ENCODE results near the gene ATP1A1. TPM values are rescaled to one million over a fixed set of nuclear protein-coding genes. Genes with fewer than 3 reads are reported as not detected.

The ATP1A1 gene
- total RNA-seq, 2 donors from 2014 or later = 208 to 285 TPM

DNA sequence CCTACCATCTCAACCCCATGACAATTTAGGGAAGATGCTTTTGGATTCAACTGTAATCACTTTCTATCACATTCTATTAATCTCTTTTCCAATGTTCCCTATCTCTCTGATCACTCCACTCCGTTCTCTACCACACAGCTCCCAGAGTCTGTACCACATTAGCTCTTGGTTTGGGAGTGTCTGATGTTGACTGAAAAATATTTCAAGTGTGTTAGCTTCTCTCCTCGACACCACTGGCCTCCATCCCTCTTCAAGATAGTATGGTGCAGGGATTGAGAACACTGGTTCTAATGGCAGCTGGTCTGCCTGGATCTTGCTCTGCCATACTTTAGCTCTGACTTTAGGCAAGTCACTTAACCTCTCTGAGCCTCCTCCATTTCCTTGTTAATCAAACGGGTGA, 39.9 kb downstream of the ATP1A1 start:
- no peaks in the 10 kb centered on the region for H3K27me3 Mint-ChIP-seq
- H3K36me3 Mint-ChIP-seq = no peaks in the 10 kb centered on the region
- H3K4me1 Mint-ChIP-seq (ENCODE audit: low read depth in 2 of 2) = peaks cover 15 to 23% of the 10 kb centered on the region in 2 donors
- H3K9me3 Mint-ChIP-seq = no peaks in the 10 kb centered on the region
- ATAC-seq (no peak), DNase-seq (ENCODE audit: low spot score) (no peak)
- H3K4me3 Mint-ChIP-seq = no peak overlapping the region
- H3K27ac Mint-ChIP-seq = no peak overlapping the region

DNA sequence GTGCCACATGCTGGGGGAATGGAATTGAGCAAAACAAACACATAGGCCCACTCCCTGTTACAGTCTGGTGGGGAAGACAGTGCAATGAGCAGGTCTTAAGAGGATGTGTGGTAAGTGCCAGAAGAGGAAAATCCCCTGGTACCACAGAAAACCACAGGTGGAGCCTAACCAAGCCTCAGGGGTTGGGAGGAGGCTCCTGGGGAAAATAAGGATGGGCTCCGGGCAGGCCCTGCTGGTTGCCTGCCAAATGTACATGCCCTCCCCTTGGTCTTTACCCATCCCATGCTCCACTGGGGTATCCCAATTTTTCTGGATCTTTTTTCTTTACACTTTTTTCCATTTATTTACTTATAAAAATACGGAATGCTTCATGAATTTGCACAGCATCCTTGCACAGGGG, 40.4 kb downstream of the ATP1A1 start:
- no peak overlapping the region for H3K4me3 Mint-ChIP-seq
- no peak overlapping the region for H3K27ac Mint-ChIP-seq
- H3K36me3 Mint-ChIP-seq = no peaks in the 10 kb centered on the region
- H3K4me1 Mint-ChIP-seq (ENCODE audit: low read depth in 2 of 2) = peaks cover 20 to 28% of the 10 kb centered on the region in 2 donors
- H3K9me3 Mint-ChIP-seq = no peaks in the 10 kb centered on the region
- H3K27me3 Mint-ChIP-seq = no peaks in the 10 kb centered on the region
- ATAC-seq = no peak
- no peak for DNase-seq (ENCODE audit: low spot score)

DNA sequence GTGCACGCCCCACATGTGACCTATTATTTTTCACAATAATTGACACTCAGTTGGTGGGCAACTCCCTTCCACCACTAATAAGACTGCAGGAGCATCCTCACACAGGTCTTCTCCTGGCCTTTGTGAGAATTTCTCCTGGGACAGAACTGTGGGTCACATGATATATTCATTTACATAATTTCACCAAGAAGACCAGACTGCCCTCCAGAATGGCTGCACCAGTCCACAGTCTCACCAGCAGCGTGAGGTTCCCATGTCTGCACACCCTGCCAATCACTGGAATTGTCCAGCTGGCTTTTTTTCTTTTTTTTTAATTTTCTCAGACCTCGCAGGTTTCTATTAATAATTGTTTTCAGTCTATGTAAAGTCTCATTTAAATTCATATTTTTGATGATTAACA, 41.3 kb downstream of the ATP1A1 start:
- Mint-ChIP-seq H3K27me3 (no peaks in the 10 kb centered on the region), H3K27ac (peak overlapping the region in 1 of 2 donors; percentile 58), H3K4me3 (no peak overlapping the region), H3K9me3 (no peaks in the 10 kb centered on the region), H3K4me1 (ENCODE audit: low read depth in 2 of 2) (peaks cover 28 to 34% of the 10 kb centered on the region in 2 donors), H3K36me3 (no peaks in the 10 kb centered on the region)
- DNase-seq (ENCODE audit: low spot score) = no peak
- ATAC-seq = no peak

DNA sequence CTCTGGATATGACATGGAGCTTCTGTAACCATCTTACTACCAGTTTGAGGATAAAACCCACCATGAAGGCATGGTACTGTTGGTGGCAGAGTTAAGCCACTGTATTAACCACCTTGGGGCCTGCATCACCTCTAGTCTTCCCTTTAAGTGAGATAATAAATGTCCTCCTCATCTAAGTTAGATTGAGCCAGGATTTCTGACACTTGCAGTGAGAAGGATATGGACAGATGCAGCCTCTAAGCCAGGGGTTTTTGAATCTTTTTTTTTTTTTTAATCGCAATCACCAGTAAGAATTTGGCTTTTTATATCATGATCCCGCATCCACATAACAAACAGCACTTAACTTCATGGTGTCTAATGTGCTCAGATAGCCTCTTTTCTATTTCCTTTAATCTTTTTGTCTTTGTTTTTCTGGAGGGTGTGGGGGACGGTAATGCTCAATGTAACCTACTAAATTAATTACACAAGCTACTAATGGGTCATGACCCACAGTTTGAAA, 42.2 kb downstream of the ATP1A1 start:
- Mint-ChIP-seq H3K4me3 (no peak overlapping the region), H3K27me3 (no peaks in the 10 kb centered on the region), H3K27ac (peak overlapping the region in 1 of 2 donors; percentile 58), H3K4me1 (ENCODE audit: low read depth in 2 of 2) (peaks cover 29 to 33% of the 10 kb centered on the region in 2 donors), H3K9me3 (no peaks in the 10 kb centered on the region), H3K36me3 (no peaks in the 10 kb centered on the region)
- no peak for DNase-seq (ENCODE audit: low spot score)
- no peak for ATAC-seq

DNA sequence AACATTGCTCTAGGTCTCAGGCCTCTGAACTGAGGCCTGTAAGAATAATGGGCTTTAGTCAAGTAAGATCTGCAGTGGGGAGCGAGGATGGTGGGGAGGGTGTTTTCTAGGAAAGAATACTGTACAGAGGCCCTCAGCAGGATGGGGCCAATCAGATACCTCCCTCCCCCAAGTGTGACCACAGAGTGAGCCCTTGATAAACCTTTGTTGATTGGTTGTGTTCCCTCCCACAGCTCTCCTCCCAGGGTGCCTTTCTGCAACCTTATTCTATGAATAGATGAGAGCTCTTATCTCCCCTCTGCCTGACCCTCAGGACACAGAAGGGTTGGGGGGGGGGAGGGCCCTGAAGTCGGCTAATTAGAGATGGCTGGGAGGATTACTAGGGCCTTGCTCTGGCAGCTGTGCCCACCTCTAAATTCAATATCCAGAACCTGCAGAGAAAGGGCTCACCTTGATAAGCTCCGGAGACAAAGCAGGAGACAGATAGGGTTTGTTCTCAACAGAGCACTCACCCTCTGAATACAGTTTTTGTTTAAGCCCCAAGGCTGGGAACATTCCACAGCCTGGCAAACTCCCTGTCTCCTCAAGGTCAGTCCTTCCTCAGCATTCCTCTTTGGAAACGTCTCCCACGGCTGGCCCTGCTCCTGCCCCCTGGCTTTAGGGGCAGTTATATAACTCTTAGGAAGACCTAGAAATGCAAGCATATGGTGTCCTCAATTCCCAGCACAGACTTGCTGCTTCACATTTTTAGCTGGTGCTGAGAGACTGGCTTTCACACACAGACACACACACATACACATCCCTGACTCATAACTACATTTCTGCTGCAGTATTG, 42.9 kb downstream of the ATP1A1 start:
- DNase-seq (ENCODE audit: low spot score) = no peak
- no peak for ATAC-seq
- Mint-ChIP-seq H3K4me1 (ENCODE audit: low read depth in 2 of 2) (peaks cover 29 to 33% of the 10 kb centered on the region in 2 donors), H3K27me3 (no peaks in the 10 kb centered on the region), H3K27ac (peak overlapping the region; percentile 23 to 58), H3K36me3 (no peaks in the 10 kb centered on the region), H3K9me3 (no peaks in the 10 kb centered on the region), H3K4me3 (no peak overlapping the region)

DNA sequence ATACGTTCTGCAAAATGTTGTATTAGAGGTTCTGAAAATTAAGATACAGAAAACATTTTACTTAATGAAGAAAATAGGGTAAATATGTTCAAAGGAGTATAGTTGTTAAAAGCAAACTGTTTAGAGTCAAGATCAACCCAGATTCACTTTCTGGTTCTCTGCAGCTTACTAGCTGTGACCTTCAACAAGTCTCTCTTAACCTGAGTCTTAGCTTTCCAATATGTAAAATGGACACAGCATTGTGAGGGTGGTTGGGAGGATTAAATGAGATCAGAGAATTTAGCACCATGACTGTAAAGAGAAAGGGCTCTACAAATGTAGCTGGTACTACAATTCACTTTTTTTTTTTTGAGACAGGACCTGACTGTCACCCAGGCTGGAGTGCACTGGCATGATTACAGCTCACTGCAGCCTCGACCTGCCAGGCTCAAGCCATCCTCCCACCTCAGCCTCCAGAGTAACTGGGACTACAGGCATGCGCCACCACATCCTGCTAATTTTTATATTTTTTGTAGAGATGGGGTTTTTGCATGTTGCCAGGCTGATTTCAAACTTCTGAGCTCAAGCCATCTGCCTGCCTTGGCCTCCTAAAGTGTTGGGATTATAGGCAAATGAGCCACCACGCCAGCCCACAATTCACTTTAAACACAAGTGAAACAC, 43.9 kb downstream of the ATP1A1 start:
- peak overlapping the region; percentile 91 for H3K4me3 Mint-ChIP-seq
- ATAC-seq (no peak), DNase-seq (ENCODE audit: low spot score) (no peak)
- H3K27me3 Mint-ChIP-seq = no peaks in the 10 kb centered on the region
- no peaks in the 10 kb centered on the region for H3K36me3 Mint-ChIP-seq
- peaks cover 29 to 33% of the 10 kb centered on the region in 2 donors for H3K4me1 Mint-ChIP-seq (ENCODE audit: low read depth in 2 of 2)
- peak overlapping the region; percentile 89 to 94 for H3K27ac Mint-ChIP-seq
- no peaks in the 10 kb centered on the region for H3K9me3 Mint-ChIP-seq

DNA sequence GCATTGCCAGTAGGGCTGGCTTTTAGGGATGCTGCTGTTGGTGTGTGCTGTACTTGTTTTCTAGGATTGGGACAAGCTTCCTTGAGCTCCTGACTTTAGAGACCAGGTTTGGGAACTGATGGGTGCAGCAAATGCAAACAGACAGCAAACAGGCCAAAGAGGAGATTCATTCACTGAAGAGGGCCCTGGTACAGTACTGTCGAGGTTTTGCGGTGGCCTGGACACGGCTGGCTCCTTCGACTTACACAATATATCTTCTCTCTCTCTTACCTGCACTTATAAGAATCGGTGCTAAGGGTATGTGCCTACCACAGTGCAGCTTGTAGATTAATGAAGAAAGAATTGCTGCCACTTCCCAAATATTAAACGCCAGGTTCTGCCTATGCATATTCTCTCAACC, 44.6 kb downstream of the ATP1A1 start:
- Mint-ChIP-seq H3K27me3 (no peaks in the 10 kb centered on the region), H3K27ac (peak overlapping the region; percentile 89 to 94), H3K9me3 (no peaks in the 10 kb centered on the region), H3K4me1 (ENCODE audit: low read depth in 2 of 2) (peaks cover 29 to 33% of the 10 kb centered on the region in 2 donors), H3K36me3 (no peaks in the 10 kb centered on the region), H3K4me3 (peak overlapping the region; percentile 91)
- no peak for ATAC-seq
- DNase-seq (ENCODE audit: low spot score) = no peak

DNA sequence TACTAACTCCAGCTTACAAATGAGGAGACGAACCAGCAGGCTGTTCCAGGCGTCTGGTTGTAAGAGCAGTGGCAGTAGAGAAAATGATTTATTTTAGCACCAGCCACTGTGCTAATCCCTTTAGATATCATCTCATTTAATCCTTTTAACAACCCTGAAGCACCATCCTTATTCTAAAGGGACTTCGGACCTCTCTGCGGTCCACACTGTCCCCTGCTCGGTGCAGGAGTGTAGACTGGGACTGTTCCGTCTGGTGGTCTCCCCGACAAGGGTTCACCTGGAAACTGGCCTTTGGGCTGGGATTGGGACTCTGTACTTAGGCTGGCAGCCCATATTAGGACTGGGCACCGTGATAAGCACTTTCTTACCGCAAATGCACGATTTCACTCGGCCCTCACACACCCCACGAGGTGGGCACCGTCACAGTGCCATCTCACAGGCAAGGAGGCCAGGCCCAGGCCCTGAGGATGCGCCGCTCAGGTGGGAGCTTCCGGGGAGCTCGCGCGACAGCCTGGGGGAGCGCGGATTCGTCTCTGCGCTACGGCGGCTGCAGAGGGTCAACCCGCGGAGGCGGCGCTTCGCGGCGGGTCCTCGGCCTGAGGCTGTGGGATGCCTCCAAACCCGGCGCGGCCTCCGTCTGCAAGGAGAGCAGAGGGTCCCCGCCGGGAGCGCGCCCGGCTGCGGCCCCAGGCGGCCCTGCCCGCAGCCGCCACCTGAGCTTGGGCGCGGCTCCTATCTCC, 45.2 kb downstream of the ATP1A1 start:
- peaks cover 0 to 2% of the 10 kb centered on the region in 2 donors for H3K27me3 Mint-ChIP-seq
- peak; percentile 92 to 95 for ATAC-seq
- no peaks in the 10 kb centered on the region for H3K9me3 Mint-ChIP-seq
- H3K36me3 Mint-ChIP-seq = no peaks in the 10 kb centered on the region
- H3K4me3 Mint-ChIP-seq = peak overlapping the region; percentile 91
- DNase-seq (ENCODE audit: low spot score) = peak; percentile 90
- peaks cover 29% of the 10 kb centered on the region in 2 donors for H3K4me1 Mint-ChIP-seq (ENCODE audit: low read depth in 2 of 2)
- peak overlapping the region; percentile 89 to 94 for H3K27ac Mint-ChIP-seq

DNA sequence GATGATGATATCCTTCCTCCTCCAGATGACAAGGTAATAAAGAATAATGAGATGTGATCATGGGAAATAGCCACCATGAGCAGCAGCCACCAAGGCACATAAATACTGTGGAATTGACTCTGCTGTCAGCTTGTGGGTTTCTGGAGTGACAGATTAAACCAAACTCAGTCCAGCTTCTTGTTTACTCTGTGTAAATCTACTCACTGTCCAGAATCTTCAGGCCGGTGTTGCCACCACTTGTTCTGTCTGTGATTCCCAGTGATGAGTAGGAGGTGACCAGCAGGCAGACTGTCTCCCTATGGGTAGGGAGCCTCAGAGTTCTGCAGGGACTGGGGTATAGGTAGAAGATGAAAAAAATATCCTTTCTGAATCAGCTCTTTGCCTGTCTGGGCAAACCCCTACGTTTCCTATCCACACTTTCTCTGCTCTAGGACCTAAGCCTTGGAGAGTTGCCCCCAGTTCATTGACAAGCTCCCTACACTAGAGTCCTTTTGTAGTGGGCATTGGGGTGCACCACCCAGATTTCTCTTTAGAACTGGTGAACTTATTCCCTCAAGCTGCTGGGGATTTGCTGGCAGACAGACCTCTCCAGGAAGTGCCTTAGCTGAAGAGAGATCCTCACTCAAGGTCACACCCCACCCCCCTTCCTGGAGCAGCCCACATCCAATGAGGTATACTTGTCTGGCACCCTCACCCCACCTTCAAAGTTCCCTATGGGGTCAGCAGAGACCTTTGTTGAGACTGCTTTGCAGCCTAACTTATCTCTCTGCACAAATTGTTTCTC, 47.6 kb downstream of the ATP1A1 start:
- DNase-seq (ENCODE audit: low spot score) = no peak
- Mint-ChIP-seq H3K4me1 (ENCODE audit: low read depth in 2 of 2) (peaks cover 19 to 21% of the 10 kb centered on the region in 2 donors), H3K4me3 (no peak overlapping the region), H3K27ac (no peak overlapping the region), H3K9me3 (no peaks in the 10 kb centered on the region), H3K36me3 (no peaks in the 10 kb centered on the region), H3K27me3 (peaks cover 2 to 9% of the 10 kb centered on the region in 2 donors)
- ATAC-seq = no peak

DNA sequence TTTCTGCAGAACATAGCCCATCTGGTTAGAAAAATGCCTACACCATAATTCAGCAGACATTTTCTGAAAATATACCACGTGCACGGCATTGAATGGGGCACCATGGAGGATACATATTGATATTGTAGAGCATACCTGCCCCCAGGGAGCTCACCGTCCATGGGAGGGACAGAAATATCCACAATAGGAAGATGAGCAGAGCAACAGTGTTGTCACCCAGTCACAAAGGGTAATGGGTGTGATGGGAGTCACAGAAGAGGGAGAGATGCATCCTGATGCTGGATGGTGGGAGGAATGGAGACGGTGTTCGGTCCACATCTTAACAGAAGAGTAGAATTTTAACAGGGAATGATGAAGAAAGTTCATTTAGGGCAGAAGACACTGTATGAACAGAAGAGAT, 51.4 kb downstream of the ATP1A1 start:
- ATAC-seq (no peak), DNase-seq (ENCODE audit: low spot score) (no peak)
- H3K4me3 Mint-ChIP-seq = no peak overlapping the region
- peaks cover under 1% of the 10 kb centered on the region in 2 donors for H3K4me1 Mint-ChIP-seq (ENCODE audit: low read depth in 2 of 2)
- H3K27me3 Mint-ChIP-seq = peaks cover 4 to 9% of the 10 kb centered on the region in 2 donors
- no peak overlapping the region for H3K27ac Mint-ChIP-seq
- H3K9me3 Mint-ChIP-seq = no peaks in the 10 kb centered on the region
- no peaks in the 10 kb centered on the region for H3K36me3 Mint-ChIP-seq

DNA sequence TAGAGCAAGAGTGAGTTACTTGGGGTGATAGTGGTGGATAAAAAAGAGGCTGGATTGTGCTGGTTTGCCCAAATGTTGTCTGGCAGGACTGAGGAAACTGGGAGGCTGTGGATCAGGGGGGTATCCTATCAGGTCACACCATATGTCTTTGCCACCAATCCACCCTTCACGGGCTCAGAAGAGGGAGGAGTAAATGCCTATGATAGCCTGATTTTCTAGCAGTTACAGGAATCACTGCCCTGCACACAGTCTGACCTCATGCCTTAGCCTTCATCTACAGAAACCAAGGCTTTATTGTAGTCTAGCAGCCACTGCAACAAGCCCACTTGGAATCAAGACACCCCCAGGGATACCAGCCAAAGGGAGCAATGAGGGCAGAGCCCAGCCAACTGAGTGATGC, 51.8 kb downstream of the ATP1A1 start:
- no peak for ATAC-seq
- Mint-ChIP-seq H3K4me3 (no peak overlapping the region), H3K9me3 (no peaks in the 10 kb centered on the region), H3K27me3 (peaks cover 6 to 11% of the 10 kb centered on the region in 2 donors), H3K36me3 (no peaks in the 10 kb centered on the region), H3K4me1 (ENCODE audit: low read depth in 2 of 2) (no peaks in the 10 kb centered on the region), H3K27ac (no peak overlapping the region)
- no peak for DNase-seq (ENCODE audit: low spot score)

DNA sequence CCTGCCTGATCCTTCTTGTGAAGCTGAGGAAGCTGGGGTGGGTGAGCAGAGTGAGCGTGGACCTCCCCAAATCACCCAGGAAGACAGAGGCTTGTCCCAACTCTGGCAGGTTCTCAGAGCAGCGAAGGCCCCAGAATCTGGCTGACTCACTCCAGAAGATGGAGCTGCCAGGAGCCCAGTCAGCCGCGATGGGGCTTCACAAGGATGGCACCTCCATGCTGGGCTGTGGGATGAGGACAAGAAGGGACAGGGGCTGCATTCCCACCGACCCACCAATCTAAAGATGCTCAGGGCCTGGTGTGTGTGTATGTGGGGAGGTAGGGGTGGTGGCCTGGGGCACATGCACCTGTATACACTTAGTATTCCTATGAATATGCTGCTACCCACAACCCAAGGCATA, 52.9 kb downstream of the ATP1A1 start:
- no peaks in the 10 kb centered on the region for H3K4me1 Mint-ChIP-seq (ENCODE audit: low read depth in 2 of 2)
- peak; percentile 17 to 20 for ATAC-seq
- no peak overlapping the region for H3K4me3 Mint-ChIP-seq
- no peak for DNase-seq (ENCODE audit: low spot score)
- no peaks in the 10 kb centered on the region for H3K9me3 Mint-ChIP-seq
- H3K27me3 Mint-ChIP-seq = peaks cover 13 to 18% of the 10 kb centered on the region in 2 donors
- no peak overlapping the region for H3K27ac Mint-ChIP-seq
- no peaks in the 10 kb centered on the region for H3K36me3 Mint-ChIP-seq

DNA sequence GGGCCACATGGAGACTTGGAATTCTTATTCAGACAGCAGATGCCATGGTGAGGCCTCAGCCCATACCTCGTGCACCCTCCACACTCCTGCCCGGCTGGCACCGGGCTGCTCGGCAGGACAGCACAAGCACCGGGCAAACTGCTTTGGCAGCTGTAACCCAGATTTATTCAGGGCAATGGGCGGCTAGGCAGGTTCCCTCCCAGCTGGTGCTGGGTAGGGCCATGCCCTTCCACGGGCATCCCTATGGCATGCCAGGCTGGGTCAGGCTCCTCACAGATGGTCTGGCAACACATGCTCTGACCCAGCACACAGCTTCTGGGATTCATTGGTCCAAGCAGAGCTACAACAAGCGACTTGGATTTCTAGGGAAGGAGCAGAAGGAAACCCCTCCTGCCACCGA, 53.4 kb downstream of the ATP1A1 start:
- no peak overlapping the region for H3K27ac Mint-ChIP-seq
- no peaks in the 10 kb centered on the region for H3K4me1 Mint-ChIP-seq (ENCODE audit: low read depth in 2 of 2)
- ATAC-seq (peak; percentile 33 to 48), DNase-seq (ENCODE audit: low spot score) (no peak)
- no peaks in the 10 kb centered on the region for H3K9me3 Mint-ChIP-seq
- no peaks in the 10 kb centered on the region for H3K36me3 Mint-ChIP-seq
- H3K27me3 Mint-ChIP-seq = peaks cover 13 to 18% of the 10 kb centered on the region in 2 donors
- no peak overlapping the region for H3K4me3 Mint-ChIP-seq
